ENCODE data around the gene DAB2IP.

GRCh38 chr9:121797081-121797480 is 145.6 kb downstream of the DAB2IP start:
- TF ChIP-seq CTCF (conservative IDR thresholded peaks at IDR 0.05; ENCODE audit: low read length) (no peak), EZH2phosphoT487 (IDR thresholded peaks at IDR 0.05; ENCODE audit: borderline replicate concordance) (no peak)
